Loucy (cell line): ENCODE results near the gene DSE.

Experiments used
- H2AFZ ChIP-seq: fragments of 200-600 bp; sonication (generic); 2 replicates; pipeline ENCODE4 v1.6.0; 2016; ENCODE audit warnings: antibody characterized with exemption, mild to moderate bottlenecking, low read length, moderate library complexity
- H3F3A ChIP-seq: fragments of 200-600 bp; 2 replicates; pipeline ENCODE4 v1.6.0; 2016; ENCODE audit warnings: antibody characterized with exemption, low read depth, mild to moderate bottlenecking
- H3K27me3 ChIP-seq: fragments of 200-600 bp; sonication (generic); 2 replicates; pipeline ENCODE4 v1.6.1; 2014; ENCODE audit warnings: low read length, mild to moderate bottlenecking; ENCODE audit not compliant: insufficient read depth, poor library complexity, severe bottlenecking
- H3K36me3 ChIP-seq: fragments of 200-600 bp; sonication (generic); 2 replicates; pipeline ENCODE4 v1.6.1; 2016; ENCODE audit warnings: low read length; ENCODE audit not compliant: insufficient read depth
- H3K4me1 ChIP-seq: fragments of 200-600 bp; sonication (generic); 2 replicates; pipeline ENCODE4 v1.5.1; 2014; ENCODE audit warnings: low read length, mild to moderate bottlenecking; ENCODE audit not compliant: insufficient read depth, poor library complexity, severe bottlenecking
- H3K4me2 ChIP-seq: fragments of 200-600 bp; sonication (generic); 2 replicates; pipeline ENCODE4 v1.6.0; 2014; ENCODE audit warnings: antibody characterized with exemption, low read length, low read depth, mild to moderate bottlenecking; ENCODE audit not compliant: poor library complexity, severe bottlenecking
- H3K4me3 ChIP-seq: fragments of 200-600 bp; sonication (generic); 2 replicates; pipeline ENCODE4 v1.5.1; 2014; ENCODE audit warnings: low read length, mild to moderate bottlenecking, mixed read lengths; ENCODE audit not compliant: poor library complexity, severe bottlenecking
- H3K79me2 ChIP-seq: fragments of 200-600 bp; sonication (generic); 2 replicates; pipeline ENCODE4 v1.6.1; 2014; ENCODE audit warnings: low read length; ENCODE audit not compliant: insufficient read depth
- H3K9ac ChIP-seq: fragments of 200-600 bp; sonication (generic); 2 replicates; pipeline ENCODE4 v1.6.0; 2014; ENCODE audit warnings: mild to moderate bottlenecking, low read depth, low read length, moderate library complexity; ENCODE audit not compliant: poor library complexity, severe bottlenecking
- H3K9me2 ChIP-seq: fragments of 200-600 bp; sonication (generic); replicated peaks from 2 replicates; pipeline ENCODE4 v1.6.1; 2016; ENCODE audit warnings: low read depth, low read length, mixed read lengths
- H3K9me3 ChIP-seq: fragments of 200-600 bp; sonication (generic); 2 replicates; pipeline ENCODE4 v1.6.1; 2014; ENCODE audit warnings: mild to moderate bottlenecking, antibody characterized with exemption, low read length, low read depth; ENCODE audit not compliant: insufficient read depth
- H4K20me1 ChIP-seq: fragments of 200-600 bp; sonication (generic); 2 replicates; pipeline ENCODE4 v1.6.0; 2014; ENCODE audit warnings: antibody characterized with exemption, low read length, mild to moderate bottlenecking; ENCODE audit not compliant: insufficient read depth, poor library complexity, severe bottlenecking
- EZH2phosphoT487 ChIP-seq: fragments of 200-600 bp; IDR thresholded peaks from 2 replicates; pipeline ENCODE4 v1.6.1; 2018; ENCODE audit warnings: antibody characterized with exemption, mild to moderate bottlenecking, moderate library complexity, borderline replicate concordance
- TF ChIP-seq, protein P1 (sequence below): fragments of 200-600 bp; sonication (generic); conservative IDR thresholded peaks from 2 replicates; pipeline ENCODE4 v1.5.1; 2014; ENCODE audit warnings: mild to moderate bottlenecking, antibody characterized with exemption, low read length

The DSE gene

DNA sequence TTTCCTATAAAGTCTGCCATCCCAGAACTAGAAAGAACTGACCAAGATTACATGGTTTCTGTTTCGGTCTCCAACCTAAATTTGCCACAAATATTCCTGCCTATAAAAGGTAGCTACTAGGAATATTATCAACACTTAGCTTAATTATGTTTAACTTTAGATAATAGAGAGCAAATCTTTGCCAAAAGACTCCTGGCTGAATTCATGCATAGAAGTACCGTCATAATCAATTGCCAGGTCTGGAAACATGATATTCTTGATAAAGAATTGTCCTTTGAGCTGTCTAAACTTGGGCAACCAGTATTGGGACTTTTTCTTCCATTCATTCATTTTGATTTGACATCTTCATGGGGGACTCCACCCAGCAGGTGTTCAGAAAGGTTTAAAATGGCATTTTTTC lies 112.9 kb downstream of the DSE start:
- H3K4me2 ChIP-seq, result no peak overlapping the region

DNA sequence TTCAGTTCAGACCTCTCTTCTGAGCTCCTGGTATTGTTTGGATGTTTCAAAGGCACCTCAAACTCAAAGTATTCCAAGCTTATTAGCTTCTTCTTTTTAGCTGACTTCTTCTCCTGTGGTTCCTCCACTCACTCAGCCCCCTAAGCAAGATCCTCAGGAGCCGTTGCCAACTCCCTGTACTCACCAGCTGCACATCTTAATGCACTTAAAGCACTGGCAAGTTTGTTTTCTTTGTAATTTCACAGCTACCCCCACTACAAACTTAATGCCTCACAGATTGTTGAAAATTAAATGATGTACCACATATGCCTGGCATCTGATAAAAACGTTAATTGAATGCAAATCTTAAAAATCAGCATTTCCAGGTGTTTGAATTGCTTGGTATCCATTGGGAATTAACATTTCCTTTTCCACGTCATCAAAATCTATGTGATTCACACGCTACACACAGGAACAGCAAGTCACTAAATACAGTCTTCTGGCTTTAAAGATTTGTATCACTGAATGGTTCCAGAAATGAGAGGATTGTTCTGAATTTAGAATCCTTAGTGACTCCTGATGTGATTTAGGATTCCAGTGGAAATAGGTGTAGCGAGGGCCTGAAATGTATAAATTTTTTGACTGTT lies 114.9 kb downstream of the DSE start:
- TF ChIP-seq, protein P1, sequence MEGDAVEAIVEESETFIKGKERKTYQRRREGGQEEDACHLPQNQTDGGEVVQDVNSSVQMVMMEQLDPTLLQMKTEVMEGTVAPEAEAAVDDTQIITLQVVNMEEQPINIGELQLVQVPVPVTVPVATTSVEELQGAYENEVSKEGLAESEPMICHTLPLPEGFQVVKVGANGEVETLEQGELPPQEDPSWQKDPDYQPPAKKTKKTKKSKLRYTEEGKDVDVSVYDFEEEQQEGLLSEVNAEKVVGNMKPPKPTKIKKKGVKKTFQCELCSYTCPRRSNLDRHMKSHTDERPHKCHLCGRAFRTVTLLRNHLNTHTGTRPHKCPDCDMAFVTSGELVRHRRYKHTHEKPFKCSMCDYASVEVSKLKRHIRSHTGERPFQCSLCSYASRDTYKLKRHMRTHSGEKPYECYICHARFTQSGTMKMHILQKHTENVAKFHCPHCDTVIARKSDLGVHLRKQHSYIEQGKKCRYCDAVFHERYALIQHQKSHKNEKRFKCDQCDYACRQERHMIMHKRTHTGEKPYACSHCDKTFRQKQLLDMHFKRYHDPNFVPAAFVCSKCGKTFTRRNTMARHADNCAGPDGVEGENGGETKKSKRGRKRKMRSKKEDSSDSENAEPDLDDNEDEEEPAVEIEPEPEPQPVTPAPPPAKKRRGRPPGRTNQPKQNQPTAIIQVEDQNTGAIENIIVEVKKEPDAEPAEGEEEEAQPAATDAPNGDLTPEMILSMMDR, result no peak
- Histone ChIP-seq H2AFZ (no peak overlapping the region), H3K27me3 (no peaks in the 10 kb centered on the region), H3K9ac (no peak overlapping the region), H3F3A (no peaks in the 10 kb centered on the region), H3K79me2 (no peaks in the 10 kb centered on the region), H3K4me1 (peaks cover 8% of the 10 kb centered on the region), H3K36me3 (no peaks in the 10 kb centered on the region), H3K9me2 (no peaks in the 10 kb centered on the region), H3K9me3 (no peaks in the 10 kb centered on the region), H4K20me1 (no peaks in the 10 kb centered on the region), H3K4me2 (no peak overlapping the region), H3K4me3 (no peak overlapping the region)

More for the DNA sequence above, 112.9 kb downstream of the DSE start:
- no peaks in the 10 kb centered on the region for H3K9me3 ChIP-seq
- TF ChIP-seq, protein P1, result no peak
- no peak for TF ChIP-seq EZH2phosphoT487
- no peaks in the 10 kb centered on the region for H3K79me2 ChIP-seq
- no peaks in the 10 kb centered on the region for H3K36me3 ChIP-seq
- H4K20me1 ChIP-seq, result no peaks in the 10 kb centered on the region
- no peak overlapping the region for H2AFZ ChIP-seq
- H3K27me3 ChIP-seq, result no peaks in the 10 kb centered on the region
- H3F3A ChIP-seq, result no peaks in the 10 kb centered on the region
- no peak overlapping the region for H3K4me3 ChIP-seq
- H3K9ac ChIP-seq, result no peak overlapping the region
- peaks cover 8% of the 10 kb centered on the region for H3K4me1 ChIP-seq
- H3K9me2 ChIP-seq, result no peaks in the 10 kb centered on the region

DNA sequence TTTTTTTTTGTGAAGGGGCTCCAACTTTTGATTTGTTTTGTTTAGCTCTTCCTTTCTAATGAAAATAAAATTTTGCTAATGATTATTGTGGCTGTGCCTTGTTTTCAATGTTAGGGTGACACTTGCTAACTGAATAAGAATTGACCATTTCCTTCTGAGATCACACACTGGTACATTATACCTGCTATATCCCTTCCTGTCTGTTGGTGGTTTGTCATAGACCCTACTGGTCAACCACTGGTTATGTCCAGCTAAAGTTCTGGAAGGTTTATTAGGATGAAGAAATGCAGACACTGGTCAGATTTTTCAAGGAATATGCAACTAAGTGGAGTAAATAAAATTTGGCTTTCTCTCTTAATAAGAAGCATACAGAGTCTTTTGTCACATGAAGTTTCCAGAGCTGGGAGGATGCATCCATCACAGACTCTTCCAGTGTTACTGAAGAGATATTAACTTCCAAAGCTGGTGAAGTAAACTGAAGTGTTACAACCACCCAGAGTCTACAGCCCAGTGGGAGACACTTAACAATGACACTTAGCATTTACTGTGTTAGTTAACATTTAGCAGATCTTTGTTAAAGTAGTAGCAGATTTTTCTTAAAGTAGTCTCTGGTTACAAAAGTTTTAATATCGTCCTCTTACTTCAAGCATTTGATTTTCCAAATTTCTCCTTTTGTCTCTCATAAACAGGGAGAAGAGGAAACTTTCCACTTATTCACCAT lies 121.0 kb downstream of the DSE start:
- H3K9me3 ChIP-seq, result no peaks in the 10 kb centered on the region
- no peaks in the 10 kb centered on the region for H3K4me1 ChIP-seq
- no peak overlapping the region for H3K4me3 ChIP-seq
- H3K27me3 ChIP-seq, result no peaks in the 10 kb centered on the region
- no peak overlapping the region for H3K4me2 ChIP-seq
- no peaks in the 10 kb centered on the region for H3K79me2 ChIP-seq
- TF ChIP-seq, protein P1, result no peak
- no peak for TF ChIP-seq EZH2phosphoT487
- H3K36me3 ChIP-seq, result no peaks in the 10 kb centered on the region
- H2AFZ ChIP-seq, result no peak overlapping the region
- no peak overlapping the region for H3K9ac ChIP-seq
- no peaks in the 10 kb centered on the region for H4K20me1 ChIP-seq
- no peaks in the 10 kb centered on the region for H3K9me2 ChIP-seq
- no peaks in the 10 kb centered on the region for H3F3A ChIP-seq
